ENCODE measurements around the gene SLC12A2. TPM values are rescaled to one million over a fixed set of nuclear protein-coding genes. Genes with fewer than 3 reads are reported as not detected.

The SLC12A2 gene
- total RNA-seq (2022) (393 and 576 TPM in 2 replicates), Bru-seq, nascent RNA (percentile 100 among the genes with signal in this experiment), BruChase-seq, experiment 1, labeled RNA remaining after a 6-hour chase (percentile 98 among the genes with signal in this experiment), BruChase-seq, experiment 2, labeled RNA remaining after a 2-hour chase (percentile 98 among the genes with signal in this experiment)
- long read RNA-seq, full-length matches to known transcripts = 62 of 116 reads
- long read RNA-seq, partial matches to known transcripts = 39 of 116 reads
- long read RNA-seq, other reads (novel, unspliced or antisense) = 15 of 116 reads

DNA sequence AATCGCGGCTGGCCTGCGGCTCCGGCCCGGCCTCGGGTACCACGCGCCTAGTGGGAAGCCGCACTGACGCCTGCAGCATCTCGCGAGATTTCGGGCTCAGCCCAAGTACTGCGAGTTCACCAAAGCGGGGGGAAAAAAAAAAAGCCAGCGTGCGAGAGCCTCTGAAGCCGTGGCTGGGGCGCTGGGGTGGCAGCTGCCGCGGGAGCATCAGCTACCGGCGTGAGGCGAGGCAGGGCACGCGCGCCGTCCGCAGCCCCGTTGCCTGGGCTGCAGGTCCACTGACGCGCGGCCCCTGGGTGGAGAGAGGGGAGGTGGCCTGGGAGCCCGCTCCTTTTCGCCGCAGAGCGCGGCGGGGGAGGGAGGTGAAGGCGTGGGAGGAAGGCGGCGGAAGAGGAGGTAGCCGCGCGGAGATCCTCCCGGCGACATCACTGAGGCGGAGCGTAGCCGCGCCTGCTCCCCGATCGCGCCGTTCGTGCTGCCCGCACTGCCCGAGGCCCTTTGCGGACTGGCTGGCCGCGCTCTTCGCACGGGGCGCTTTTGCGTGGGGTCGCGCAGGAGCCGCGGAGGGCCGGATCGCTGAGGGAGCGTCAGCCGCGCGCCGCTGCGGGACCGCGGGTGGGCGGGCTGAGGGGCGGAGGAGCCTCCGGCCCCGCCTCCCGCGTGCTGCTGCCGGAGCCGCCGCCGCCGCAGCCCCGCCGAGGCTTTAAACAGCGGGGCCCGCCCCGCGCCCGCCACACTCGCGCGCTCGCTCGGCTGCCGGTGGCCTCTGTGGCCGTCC is at the start of gene SLC12A2:
Gene SLC12A2, plus strand, starts transcription at position 734 of the 778 bp plus-strand sequence. CDS start 189 bp downstream, outside the sequence.
- H3K4me3 Mint-ChIP-seq (ENCODE audit: low read depth, unreplicated experiment) = peak within 1 kb of the TSS; percentile 91
- H3K9me3 Mint-ChIP-seq (ENCODE audit: low read depth, unreplicated experiment) = no peaks in the 10 kb centered on the region
- H3K27me3 Mint-ChIP-seq (ENCODE audit: unreplicated experiment) = no peaks in the 10 kb centered on the region
- peak within 1 kb of the TSS; percentile 87 for H3K27ac Mint-ChIP-seq (ENCODE audit: unreplicated experiment)
- peak; percentile 92 for DNase-seq
- TF ChIP-seq, protein P1, sequence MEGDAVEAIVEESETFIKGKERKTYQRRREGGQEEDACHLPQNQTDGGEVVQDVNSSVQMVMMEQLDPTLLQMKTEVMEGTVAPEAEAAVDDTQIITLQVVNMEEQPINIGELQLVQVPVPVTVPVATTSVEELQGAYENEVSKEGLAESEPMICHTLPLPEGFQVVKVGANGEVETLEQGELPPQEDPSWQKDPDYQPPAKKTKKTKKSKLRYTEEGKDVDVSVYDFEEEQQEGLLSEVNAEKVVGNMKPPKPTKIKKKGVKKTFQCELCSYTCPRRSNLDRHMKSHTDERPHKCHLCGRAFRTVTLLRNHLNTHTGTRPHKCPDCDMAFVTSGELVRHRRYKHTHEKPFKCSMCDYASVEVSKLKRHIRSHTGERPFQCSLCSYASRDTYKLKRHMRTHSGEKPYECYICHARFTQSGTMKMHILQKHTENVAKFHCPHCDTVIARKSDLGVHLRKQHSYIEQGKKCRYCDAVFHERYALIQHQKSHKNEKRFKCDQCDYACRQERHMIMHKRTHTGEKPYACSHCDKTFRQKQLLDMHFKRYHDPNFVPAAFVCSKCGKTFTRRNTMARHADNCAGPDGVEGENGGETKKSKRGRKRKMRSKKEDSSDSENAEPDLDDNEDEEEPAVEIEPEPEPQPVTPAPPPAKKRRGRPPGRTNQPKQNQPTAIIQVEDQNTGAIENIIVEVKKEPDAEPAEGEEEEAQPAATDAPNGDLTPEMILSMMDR (IDR thresholded peaks at IDR 0.05; ENCODE audit: unreplicated experiment) = no peak
- CTCF ChIA-PET = interaction anchor here (1.1 to 2.5 kb wide), 7 partner anchors 9 to 206 kb away, joined by 3 to 11 read pairs (median 6); no protein-coding TSS in a partner anchor
- H3K36me3 Mint-ChIP-seq (ENCODE audit: insufficient read depth, unreplicated experiment) = peaks cover 84% of the 10 kb centered on the region
- intact Hi-C loops (cut with micrococcal nuclease; ENCODE audit: unreplicated experiment) = loop anchor here (5.0 kb wide), 3 partner anchors 46 to 326 kb away; no protein-coding TSS in a partner anchor
- peaks cover 51% of the 10 kb centered on the region for H3K4me1 Mint-ChIP-seq (ENCODE audit: low read depth, unreplicated experiment)
- BruUV-seq (replicated peaks) = no TSS peak

DNA sequence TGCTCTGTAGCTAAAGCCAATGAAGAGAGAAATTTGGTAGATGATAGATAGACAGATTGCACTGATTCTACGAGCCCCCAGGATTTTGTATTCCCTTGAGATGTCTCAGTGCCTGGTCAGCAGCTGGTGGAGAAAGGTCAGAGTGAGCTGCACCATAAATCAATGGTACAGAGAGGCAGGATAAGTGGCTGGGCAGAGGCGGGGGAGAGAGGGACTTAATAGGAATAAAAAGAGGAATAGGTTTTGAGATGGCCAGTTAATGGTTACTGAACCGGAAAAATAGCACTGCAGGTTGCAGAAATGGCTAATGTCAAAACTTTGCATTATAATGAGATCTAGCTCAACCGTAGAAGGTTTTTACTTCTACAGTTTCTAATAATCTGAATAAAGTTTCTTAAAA is 47.9 kb upstream of the SLC12A2 start:
- Mint-ChIP-seq H3K4me1 (ENCODE audit: low read depth, unreplicated experiment) (peaks cover 48% of the 10 kb centered on the region), H3K4me3 (ENCODE audit: low read depth, unreplicated experiment) (no peak overlapping the region), H3K27ac (ENCODE audit: unreplicated experiment) (peak overlapping the region; percentile 2), H3K27me3 (ENCODE audit: unreplicated experiment) (no peaks in the 10 kb centered on the region), H3K9me3 (ENCODE audit: low read depth, unreplicated experiment) (peaks cover 15% of the 10 kb centered on the region), H3K36me3 (ENCODE audit: insufficient read depth, unreplicated experiment) (no peaks in the 10 kb centered on the region)
- no peak for DNase-seq
- CTCF ChIA-PET = no interaction called here
- intact Hi-C loops (cut with micrococcal nuclease; ENCODE audit: unreplicated experiment) = loop anchor here (5.0 kb wide), 1 partner anchor 47 kb away; the partner anchor contains the start of gene SLC12A2
- no TSS peak for BruUV-seq (replicated peaks)
- TF ChIP-seq, protein P1 (IDR thresholded peaks at IDR 0.05; ENCODE audit: unreplicated experiment) = no peak

DNA sequence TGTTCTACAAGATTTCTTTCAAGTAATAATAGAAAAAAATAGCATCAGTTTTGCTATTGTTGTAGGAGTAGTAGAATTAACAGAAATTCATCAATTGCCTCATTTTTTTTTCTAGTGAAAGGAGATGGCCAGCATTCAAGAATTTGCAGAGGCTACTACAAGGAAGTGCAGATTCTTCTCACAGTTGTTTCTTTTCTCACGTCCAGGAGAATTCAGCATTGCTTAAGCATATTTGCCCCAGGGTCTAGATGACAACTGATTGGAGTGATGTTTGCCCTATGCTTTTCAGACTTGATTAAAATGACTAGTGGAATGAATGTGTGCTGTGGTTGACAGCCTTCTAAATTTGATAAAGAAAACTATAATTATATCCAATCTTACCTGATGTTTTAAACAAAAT is 46.6 kb upstream of the SLC12A2 start:
- no peaks in the 10 kb centered on the region for H3K36me3 Mint-ChIP-seq (ENCODE audit: insufficient read depth, unreplicated experiment)
- no peak overlapping the region for H3K4me3 Mint-ChIP-seq (ENCODE audit: low read depth, unreplicated experiment)
- CTCF ChIA-PET = no interaction called here
- H3K9me3 Mint-ChIP-seq (ENCODE audit: low read depth, unreplicated experiment) = peaks cover 12% of the 10 kb centered on the region
- TF ChIP-seq, protein P1 (IDR thresholded peaks at IDR 0.05; ENCODE audit: unreplicated experiment) = no peak
- H3K27me3 Mint-ChIP-seq (ENCODE audit: unreplicated experiment) = no peaks in the 10 kb centered on the region
- BruUV-seq (replicated peaks) = no TSS peak
- intact Hi-C loops (cut with micrococcal nuclease; ENCODE audit: unreplicated experiment) = loop anchor here (5.0 kb wide), 1 partner anchor 45 kb away; the partner anchor contains the start of gene SLC12A2
- no peak overlapping the region for H3K27ac Mint-ChIP-seq (ENCODE audit: unreplicated experiment)
- DNase-seq = peak; percentile 19
- H3K4me1 Mint-ChIP-seq (ENCODE audit: low read depth, unreplicated experiment) = peaks cover 56% of the 10 kb centered on the region

DNA sequence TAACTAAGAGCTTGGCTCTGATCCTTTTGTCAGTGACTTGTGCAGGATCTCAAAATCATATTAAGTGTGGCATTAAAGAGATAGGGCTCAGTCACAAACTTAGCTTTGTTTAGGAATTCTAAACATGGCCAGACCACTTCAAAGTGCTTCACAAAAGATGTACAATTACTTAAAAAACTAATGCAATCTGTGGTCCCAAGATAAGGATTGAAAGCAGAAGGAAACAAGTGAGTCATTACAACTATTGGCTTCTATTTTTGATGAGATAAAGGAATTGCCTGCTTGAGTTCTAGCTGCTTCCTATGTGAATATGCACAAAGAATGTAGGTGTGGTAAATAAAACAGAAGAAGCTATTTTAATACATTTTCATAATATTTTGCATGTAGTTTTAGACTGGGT is 44.9 kb upstream of the SLC12A2 start:
- Mint-ChIP-seq H3K27ac (ENCODE audit: unreplicated experiment) (no peak overlapping the region), H3K4me3 (ENCODE audit: low read depth, unreplicated experiment) (no peak overlapping the region), H3K4me1 (ENCODE audit: low read depth, unreplicated experiment) (peaks cover 64% of the 10 kb centered on the region), H3K27me3 (ENCODE audit: unreplicated experiment) (no peaks in the 10 kb centered on the region), H3K9me3 (ENCODE audit: low read depth, unreplicated experiment) (peaks cover 8% of the 10 kb centered on the region), H3K36me3 (ENCODE audit: insufficient read depth, unreplicated experiment) (peaks cover 3% of the 10 kb centered on the region)
- intact Hi-C loops (cut with micrococcal nuclease; ENCODE audit: unreplicated experiment) = loop anchor here (2.0 to 5.0 kb wide), 2 partner anchors 44 to 80 kb away; partner anchors contain the start of gene SLC12A2
- BruUV-seq (replicated peaks) = no TSS peak
- TF ChIP-seq, protein P1 (IDR thresholded peaks at IDR 0.05; ENCODE audit: unreplicated experiment) = no peak
- CTCF ChIA-PET = interaction anchor here (0.5 to 1.2 kb wide), 5 partner anchors 11 to 104 kb away, joined by 3 to 5 read pairs (median 3); partner anchors contain the start of gene SLC12A2
- no peak for DNase-seq
